Measurements from ENCODE around the gene PPP2R5A. TPM values are rescaled to one million over a fixed set of nuclear protein-coding genes. Genes with fewer than 3 reads are reported as not detected.

PPP2R5A gene
- total RNA-seq, 4 donors from 2014 or later, result 38.9 to 51.8 (median 45.3) TPM

DNA sequence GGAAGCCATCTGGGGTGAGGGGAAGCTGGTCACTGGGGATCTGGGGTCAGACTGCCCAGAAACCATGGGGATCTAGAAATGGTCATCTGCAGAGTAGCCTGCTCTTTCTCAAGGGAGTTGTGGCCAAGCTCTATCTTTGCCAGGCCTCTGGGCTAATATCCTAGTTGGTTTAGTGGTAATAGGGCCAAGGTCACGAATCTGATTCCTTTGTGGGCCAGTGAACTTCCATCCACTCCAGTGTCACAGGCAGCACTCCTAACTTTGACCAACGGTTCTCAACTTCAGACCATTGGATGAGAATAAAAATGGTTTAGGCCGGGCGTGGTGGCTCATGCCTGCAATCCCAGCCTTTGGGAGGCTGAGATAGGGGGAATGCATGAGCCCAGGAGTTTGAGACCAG is 28.1 kb upstream of the PPP2R5A start:
- no peaks in the 10 kb centered on the region for H3K36me3 ChIP-seq
- H3K9me3 ChIP-seq, result no peaks in the 10 kb centered on the region
- no peak overlapping the region for H3K27ac ChIP-seq
- H3K4me1 ChIP-seq, result peaks cover 0 to 14% (median 3%) of the 10 kb centered on the region in 4 donors
- H3K4me3 ChIP-seq, result no peak overlapping the region
- no peaks in the 10 kb centered on the region for H3K27me3 ChIP-seq
- no peak for DNase-seq
- no peak for TF ChIP-seq POLR2A (IDR thresholded peaks at IDR 0.05)
- TF ChIP-seq, protein P1, sequence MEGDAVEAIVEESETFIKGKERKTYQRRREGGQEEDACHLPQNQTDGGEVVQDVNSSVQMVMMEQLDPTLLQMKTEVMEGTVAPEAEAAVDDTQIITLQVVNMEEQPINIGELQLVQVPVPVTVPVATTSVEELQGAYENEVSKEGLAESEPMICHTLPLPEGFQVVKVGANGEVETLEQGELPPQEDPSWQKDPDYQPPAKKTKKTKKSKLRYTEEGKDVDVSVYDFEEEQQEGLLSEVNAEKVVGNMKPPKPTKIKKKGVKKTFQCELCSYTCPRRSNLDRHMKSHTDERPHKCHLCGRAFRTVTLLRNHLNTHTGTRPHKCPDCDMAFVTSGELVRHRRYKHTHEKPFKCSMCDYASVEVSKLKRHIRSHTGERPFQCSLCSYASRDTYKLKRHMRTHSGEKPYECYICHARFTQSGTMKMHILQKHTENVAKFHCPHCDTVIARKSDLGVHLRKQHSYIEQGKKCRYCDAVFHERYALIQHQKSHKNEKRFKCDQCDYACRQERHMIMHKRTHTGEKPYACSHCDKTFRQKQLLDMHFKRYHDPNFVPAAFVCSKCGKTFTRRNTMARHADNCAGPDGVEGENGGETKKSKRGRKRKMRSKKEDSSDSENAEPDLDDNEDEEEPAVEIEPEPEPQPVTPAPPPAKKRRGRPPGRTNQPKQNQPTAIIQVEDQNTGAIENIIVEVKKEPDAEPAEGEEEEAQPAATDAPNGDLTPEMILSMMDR (IDR thresholded peaks at IDR 0.05), result no peak

DNA sequence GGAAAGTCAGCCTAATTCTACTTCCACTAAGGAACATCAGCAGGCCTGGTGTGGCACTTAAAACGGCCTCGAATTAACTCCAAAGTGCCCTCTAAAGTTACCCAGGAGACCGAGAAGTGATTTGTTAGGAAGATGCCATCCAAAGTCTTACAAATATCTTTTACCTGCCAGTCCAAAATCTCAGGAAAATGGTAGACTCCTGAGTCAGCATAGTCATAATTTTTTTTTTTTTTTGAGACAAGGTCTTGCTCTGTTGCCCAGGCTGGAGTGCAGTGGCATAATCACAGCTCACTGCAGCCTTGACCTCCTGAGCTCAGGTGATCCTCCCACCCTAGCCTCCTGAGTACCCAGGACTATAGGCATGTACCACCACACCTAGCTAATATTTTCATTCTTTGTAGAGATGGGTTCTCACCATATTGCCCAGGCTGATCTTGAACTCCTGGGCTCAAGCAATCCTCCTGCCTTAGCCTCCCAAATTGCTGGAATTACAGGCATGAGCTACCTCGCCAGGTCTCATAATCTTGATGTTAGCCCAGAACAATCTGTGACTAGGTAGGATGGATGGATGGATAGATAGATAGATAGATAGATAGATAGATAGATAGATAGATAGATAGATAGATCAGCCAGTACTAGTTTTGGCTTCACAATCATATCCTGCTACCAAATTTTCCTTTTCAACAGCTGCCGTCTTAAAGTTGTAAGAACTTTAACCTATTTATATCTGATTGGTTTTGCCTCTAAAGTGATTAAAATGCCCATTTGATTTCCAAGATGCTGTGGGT is 25.3 kb upstream of the PPP2R5A start:
- Histone ChIP-seq H3K27me3 (no peaks in the 10 kb centered on the region), H3K4me1 (peaks cover 0 to 11% (median 2%) of the 10 kb centered on the region in 4 donors), H3K27ac (no peak overlapping the region), H3K36me3 (no peaks in the 10 kb centered on the region), H3K9me3 (no peaks in the 10 kb centered on the region), H3K4me3 (no peak overlapping the region)
- no peak for DNase-seq
- TF ChIP-seq, protein P1 (IDR thresholded peaks at IDR 0.05), result no peak
- no peak for TF ChIP-seq POLR2A (IDR thresholded peaks at IDR 0.05)

DNA sequence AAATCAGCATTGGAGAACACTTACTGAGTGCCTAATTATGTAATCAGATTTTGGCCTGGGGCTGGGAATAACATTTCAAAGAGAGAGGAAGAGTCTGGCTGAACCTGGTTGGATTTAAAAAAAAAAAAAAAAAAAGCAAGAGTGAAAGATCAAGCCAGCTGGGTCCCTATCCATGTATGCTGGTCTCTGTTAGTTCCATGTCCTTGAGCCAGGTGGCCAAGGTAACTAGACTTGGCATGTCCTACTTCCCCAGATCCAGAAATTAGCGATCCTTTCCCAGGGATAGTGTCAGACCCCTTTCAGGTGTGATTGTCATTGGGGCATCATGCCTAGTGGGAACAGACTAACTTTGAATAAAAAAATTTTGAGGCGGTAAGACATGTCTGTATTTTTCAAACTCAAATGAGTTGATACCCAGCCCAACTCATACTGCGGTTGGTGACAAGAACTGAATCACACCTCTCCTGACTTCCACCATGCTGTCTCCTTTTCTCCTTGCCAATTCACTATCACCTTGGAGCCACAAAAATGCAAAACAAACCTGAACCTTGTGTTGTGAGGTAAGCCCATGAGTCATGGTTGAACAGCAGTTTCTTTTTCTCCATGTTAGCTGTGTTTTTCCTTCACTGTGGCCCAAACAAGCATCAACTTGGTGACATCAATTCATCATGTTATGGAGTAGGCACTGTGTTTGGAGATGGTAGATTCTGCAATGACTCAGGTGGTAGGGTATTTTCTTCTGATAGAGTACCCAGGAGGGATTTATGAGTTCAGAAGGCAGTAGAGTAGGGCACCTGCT is 24.5 kb upstream of the PPP2R5A start:
- TF ChIP-seq, protein P1 (IDR thresholded peaks at IDR 0.05), result no peak
- TF ChIP-seq POLR2A (IDR thresholded peaks at IDR 0.05), result no peak
- Histone ChIP-seq H3K27ac (no peak overlapping the region), H3K36me3 (no peaks in the 10 kb centered on the region), H3K9me3 (no peaks in the 10 kb centered on the region), H3K4me1 (peaks cover 0 to 5% (median 0%) of the 10 kb centered on the region in 4 donors), H3K4me3 (no peak overlapping the region), H3K27me3 (no peaks in the 10 kb centered on the region)
- DNase-seq, result no peak

DNA sequence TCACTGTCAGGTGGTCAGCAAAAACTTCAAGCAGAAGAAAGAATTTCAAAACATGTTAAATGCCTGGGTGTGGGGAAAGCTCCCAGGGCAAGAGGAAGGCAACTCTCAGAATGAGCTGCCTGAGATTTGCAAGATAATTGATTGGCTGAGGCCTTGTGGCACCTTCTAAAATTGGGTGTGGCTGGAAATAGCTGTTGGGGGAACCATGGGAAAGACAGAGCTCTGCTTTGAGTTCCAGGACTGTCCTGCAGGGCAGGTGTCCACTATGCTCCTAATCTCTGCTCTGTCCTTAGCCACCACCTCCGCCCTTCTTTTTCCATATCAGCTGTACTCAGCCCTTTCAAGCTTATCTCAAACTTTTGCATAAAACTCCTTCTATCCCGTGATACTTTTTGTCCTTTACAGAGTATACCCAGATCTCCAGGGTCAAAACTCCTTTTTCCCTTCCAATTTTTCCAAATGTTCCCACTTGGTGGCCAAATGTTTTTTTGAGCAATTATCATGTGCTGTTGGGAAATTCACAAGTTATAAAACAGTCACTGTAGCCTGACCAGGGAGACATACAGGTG is 23.8 kb upstream of the PPP2R5A start:
- no peak for DNase-seq
- H3K27ac ChIP-seq, result no peak overlapping the region

DNA sequence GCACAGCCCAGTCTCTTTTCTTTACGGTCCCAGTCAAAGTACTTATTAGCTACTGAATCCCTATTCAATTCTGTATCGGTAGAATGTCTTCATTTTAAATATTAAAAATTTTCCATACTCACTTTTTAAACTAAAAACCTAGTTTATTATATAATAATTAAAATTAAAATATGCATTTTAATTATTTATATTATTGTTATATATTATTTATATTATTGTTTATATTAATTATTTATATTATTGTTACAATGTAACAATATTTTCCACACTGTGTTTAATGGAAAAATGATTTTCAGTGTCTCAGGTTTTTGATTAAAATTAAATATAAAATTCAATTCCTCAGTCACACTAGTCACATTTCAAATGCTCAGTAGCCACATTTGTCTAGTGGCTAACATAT is 18.2 kb upstream of the PPP2R5A start:
- Histone ChIP-seq H3K4me3 (no peak overlapping the region), H3K27me3 (no peaks in the 10 kb centered on the region), H3K9me3 (no peaks in the 10 kb centered on the region), H3K27ac (no peak overlapping the region), H3K4me1 (no peaks in the 10 kb centered on the region), H3K36me3 (no peaks in the 10 kb centered on the region)
- no peak for TF ChIP-seq POLR2A (IDR thresholded peaks at IDR 0.05)
- TF ChIP-seq, protein P1 (IDR thresholded peaks at IDR 0.05), result no peak
- DNase-seq, result no peak

More for the DNA sequence above, 23.8 kb upstream of the PPP2R5A start:
- no peaks in the 10 kb centered on the region for H3K4me1 ChIP-seq
- H3K9me3 ChIP-seq, result no peaks in the 10 kb centered on the region
- no peaks in the 10 kb centered on the region for H3K27me3 ChIP-seq
- H3K36me3 ChIP-seq, result no peaks in the 10 kb centered on the region
- TF ChIP-seq, protein P1 (IDR thresholded peaks at IDR 0.05), result no peak
- TF ChIP-seq POLR2A (IDR thresholded peaks at IDR 0.05), result no peak
- no peak overlapping the region for H3K4me3 ChIP-seq

All from Peyer's patch (tissue), 4 donors.